IMR-90 (cell line): ENCODE data around the gene C14orf119.

Source experiments
- MXI1 ChIP-seq: IDR thresholded peaks from 2 replicates; pipeline ENCODE4 v1.6.1; 2012; ENCODE audit warnings: low read depth, mild to moderate bottlenecking, low read length, moderate library complexity, borderline replicate concordance
- RFX5 ChIP-seq: IDR thresholded peaks from 2 replicates; pipeline ENCODE4 v1.8.0; 2012; ENCODE audit warnings: low read depth, mild to moderate bottlenecking, low read length, moderate library complexity
- SMC3 ChIP-seq: fragments of 150-350 bp; IDR thresholded peaks from 2 replicates; pipeline ENCODE4 v1.6.1; 2016; ENCODE audit warnings: low read depth, mild to moderate bottlenecking, antibody characterized with exemption, low read length, moderate library complexity
- TF ChIP-seq, protein P1 (sequence below): conservative IDR thresholded peaks from 2 replicates; pipeline ENCODE4 v1.5.1; 2012; ENCODE audit warnings: mild to moderate bottlenecking, low read depth, low read length, improper control_type of control experiment
- TF ChIP-seq, protein P2 (sequence below): fragments of 150-350 bp; IDR thresholded peaks from 2 replicates; pipeline ENCODE4 v1.6.1; 2017; ENCODE audit warnings: mild to moderate bottlenecking, antibody characterized with exemption, low read length, low read depth

DNA sequence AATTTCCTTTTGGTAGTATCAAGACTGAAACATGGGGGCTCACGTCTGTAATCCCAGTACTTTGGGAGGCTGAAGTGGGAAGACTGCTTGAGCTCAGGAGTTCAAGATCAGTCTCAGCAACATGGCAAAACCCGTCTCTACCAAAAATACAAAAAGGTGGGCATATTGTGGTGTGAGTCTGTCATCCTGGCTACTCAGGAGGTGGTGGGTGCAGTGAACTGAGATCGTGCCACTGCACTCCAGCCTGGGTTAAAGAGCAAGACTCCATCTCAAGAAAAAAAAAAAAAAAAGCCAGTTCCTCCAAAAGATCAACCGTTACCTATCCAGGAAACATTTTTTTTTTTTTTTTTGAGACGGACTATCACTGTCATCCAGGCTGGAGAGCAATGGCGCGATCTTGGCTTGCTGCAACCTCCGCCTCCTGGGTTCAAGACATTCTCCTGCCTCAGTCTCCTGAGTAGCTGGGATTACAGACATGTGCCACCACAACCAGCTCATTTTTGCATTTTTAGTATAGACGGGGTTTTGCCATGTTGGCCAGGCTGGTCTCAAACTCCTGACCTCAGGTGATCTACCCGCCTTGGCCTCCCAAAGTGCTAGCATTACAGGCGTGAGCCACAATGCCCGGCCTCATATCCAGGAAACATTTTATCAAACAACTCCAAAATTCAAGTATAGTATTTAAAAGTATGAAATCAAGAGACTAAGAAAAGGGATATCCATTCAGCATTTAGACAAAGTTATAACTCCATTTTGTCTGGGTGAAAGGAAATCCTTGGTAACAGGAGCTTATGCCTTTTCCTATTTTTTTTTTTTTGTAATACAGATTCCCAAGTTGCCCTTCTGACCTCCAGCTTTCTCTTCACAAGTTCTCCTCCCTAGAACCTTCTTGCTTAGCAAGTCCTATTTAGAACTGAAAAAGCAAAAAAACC lies 3.7 kb upstream of the C14orf119 start:
- TF ChIP-seq, protein P1, sequence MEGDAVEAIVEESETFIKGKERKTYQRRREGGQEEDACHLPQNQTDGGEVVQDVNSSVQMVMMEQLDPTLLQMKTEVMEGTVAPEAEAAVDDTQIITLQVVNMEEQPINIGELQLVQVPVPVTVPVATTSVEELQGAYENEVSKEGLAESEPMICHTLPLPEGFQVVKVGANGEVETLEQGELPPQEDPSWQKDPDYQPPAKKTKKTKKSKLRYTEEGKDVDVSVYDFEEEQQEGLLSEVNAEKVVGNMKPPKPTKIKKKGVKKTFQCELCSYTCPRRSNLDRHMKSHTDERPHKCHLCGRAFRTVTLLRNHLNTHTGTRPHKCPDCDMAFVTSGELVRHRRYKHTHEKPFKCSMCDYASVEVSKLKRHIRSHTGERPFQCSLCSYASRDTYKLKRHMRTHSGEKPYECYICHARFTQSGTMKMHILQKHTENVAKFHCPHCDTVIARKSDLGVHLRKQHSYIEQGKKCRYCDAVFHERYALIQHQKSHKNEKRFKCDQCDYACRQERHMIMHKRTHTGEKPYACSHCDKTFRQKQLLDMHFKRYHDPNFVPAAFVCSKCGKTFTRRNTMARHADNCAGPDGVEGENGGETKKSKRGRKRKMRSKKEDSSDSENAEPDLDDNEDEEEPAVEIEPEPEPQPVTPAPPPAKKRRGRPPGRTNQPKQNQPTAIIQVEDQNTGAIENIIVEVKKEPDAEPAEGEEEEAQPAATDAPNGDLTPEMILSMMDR: no peak
- TF ChIP-seq SMC3 (no peak), RFX5 (no peak), MXI1 (no peak)
- TF ChIP-seq, protein P2, sequence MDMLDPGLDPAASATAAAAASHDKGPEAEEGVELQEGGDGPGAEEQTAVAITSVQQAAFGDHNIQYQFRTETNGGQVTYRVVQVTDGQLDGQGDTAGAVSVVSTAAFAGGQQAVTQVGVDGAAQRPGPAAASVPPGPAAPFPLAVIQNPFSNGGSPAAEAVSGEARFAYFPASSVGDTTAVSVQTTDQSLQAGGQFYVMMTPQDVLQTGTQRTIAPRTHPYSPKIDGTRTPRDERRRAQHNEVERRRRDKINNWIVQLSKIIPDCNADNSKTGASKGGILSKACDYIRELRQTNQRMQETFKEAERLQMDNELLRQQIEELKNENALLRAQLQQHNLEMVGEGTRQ: no peak
